ENCODE results near the gene RHOBTB1. TPM values are rescaled to one million over a fixed set of nuclear protein-coding genes. Genes with fewer than 3 reads are reported as not detected.
"Not testable (repeated sequence)": the region's sequence is repeated elsewhere in the genome, so short reads cannot be mapped to it uniquely, and the experiment has no call there.

RHOBTB1 gene
- total RNA-seq, 2 donors from 2014 or later, result 14.3 to 15.4 TPM

- DNase-seq (ENCODE audit: low spot score), result peak; percentile 88
- intact Hi-C loops (cut with DNase I), result no loop called here
Measured at GRCh38 chr10:60914690-60915141, 29.3 kb downstream of the RHOBTB1 start.

- intact Hi-C loops (cut with DNase I), result no loop called here
- DNase-seq (ENCODE audit: low spot score), result no peak
Measured at GRCh38 chr10:60913657-60914056, 30.3 kb downstream of the RHOBTB1 start.

DNA sequence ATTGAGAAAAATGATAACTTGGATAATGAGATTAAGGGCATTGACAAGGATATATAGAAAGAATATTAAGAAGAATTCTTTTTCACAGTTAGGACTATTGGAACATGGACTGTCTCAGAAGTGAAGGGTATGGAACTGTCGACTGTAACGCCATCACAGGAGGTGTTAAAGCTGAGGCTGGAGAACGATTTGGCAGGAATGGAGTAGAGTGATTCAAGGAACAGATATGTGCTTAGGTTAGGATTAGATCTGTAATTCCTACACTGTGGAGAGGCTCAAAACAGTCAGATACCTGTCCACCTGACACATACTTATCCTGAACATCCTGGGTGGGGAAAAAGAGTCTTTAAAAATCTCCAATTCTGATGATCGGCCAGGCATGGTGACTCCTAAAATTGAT, 30.9 kb downstream of the RHOBTB1 start:
- no peak for DNase-seq (ENCODE audit: low spot score)
- intact Hi-C loops (cut with DNase I), result no loop called here

- intact Hi-C loops (cut with DNase I), result no loop called here
- no peak for DNase-seq (ENCODE audit: low spot score)
Measured at GRCh38 chr10:60911715-60912114, 32.3 kb downstream of the RHOBTB1 start.

DNA sequence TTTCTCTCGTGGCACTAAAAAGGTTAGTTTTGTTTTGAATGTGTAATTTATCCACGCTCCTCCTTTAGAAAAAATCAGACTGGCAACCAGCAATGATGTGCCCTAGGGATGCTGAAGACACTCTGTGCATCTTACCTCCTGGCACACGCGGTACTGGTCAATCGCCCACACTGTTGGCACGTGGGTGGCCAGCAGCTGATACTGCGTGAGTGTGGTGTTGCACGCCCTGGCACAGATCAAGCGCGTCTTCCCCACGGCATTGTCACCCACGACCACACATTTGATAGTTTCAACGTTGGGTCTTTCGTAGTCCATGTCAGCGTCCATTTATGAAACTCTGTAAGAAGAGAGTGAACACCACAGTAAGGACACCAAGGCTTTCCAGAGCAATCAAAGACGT, 32.8 kb downstream of the RHOBTB1 start:
- intact Hi-C loops (cut with DNase I), result no loop called here
- no peak for DNase-seq (ENCODE audit: low spot score)

DNA sequence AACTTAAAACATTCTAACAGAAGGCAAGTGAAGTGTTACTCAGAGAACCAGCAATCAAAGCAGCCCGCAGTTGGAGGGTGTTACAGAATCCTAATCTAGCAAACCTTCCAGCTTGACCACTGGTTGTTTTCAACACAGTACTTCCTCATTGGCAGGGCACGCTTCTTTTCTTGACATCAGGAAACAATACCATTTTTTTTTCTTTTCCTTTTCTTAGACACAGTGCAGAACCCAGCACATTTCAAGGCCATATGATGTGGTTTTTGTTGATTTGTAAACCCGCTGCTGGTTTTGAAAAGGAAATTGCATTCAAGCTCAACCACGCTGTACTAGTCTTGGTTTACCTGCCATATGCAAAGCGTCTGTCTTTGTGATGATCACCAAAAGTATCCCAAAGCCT, 33.4 kb downstream of the RHOBTB1 start:
- intact Hi-C loops (cut with DNase I), result no loop called here
- DNase-seq (ENCODE audit: low spot score), result no peak

DNA sequence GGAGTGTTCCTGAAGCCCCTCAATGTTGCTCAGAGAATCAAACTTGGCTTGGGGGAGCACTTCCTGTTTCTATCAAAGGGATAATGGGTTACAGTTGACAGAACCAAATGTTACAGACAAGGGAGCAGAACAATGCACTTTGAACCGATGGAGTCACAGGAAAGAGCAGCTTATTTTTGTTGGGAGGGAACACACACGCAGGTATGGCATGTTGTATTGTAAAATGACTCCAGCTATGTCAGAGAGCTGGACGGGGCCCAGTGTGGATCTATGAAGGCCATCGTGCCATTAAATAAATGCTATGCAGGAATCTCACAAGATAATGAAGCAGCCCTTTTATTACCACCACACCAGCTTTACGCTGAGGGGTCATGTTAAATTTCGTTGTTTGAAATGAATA, 35.1 kb downstream of the RHOBTB1 start:
- intact Hi-C loops (cut with DNase I), result no loop called here
- DNase-seq (ENCODE audit: low spot score), result no peak

GRCh38 chr10:60908031-60908430, 36.0 kb downstream of the RHOBTB1 start:
- DNase-seq (ENCODE audit: low spot score), result no peak
- intact Hi-C loops (cut with DNase I), result no loop called here

GRCh38 chr10:60907236-60907635, 36.7 kb downstream of the RHOBTB1 start:
- intact Hi-C loops (cut with DNase I), result loop anchor here in 1 of 2 donors (2.0 kb wide), 1 partner anchor 54 kb away; no protein-coding TSS in a partner anchor
- DNase-seq (ENCODE audit: low spot score), result no peak

GRCh38 chr10:60906825-60907224, 37.2 kb downstream of the RHOBTB1 start:
- intact Hi-C loops (cut with DNase I), result loop anchor here in 1 of 2 donors (2.0 kb wide), 1 partner anchor 54 kb away; no protein-coding TSS in a partner anchor
- DNase-seq (ENCODE audit: low spot score), result not testable (repeated sequence)

DNA sequence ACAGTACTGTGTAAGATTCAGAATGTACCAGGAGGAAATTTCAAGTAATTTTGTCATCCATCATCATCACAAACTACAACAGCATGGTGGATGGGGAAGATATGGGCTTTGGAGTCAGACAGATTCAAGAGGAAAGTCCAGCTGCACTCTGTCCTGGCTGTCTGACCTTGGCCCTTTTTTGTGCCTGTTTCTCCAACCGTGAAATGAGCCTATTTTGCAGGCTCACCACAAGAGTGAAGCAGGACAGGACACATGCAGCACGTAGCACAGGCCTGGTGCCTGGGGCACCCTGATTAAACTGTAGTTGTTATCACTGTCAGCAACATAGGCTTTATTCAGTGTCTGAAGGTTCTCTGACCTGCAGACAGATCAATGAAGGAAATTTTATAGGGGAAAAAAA, 37.6 kb downstream of the RHOBTB1 start:
- DNase-seq (ENCODE audit: low spot score), result no peak
- intact Hi-C loops (cut with DNase I), result loop anchor here in 1 of 2 donors (2.0 kb wide), 1 partner anchor 54 kb away; no protein-coding TSS in a partner anchor

DNA sequence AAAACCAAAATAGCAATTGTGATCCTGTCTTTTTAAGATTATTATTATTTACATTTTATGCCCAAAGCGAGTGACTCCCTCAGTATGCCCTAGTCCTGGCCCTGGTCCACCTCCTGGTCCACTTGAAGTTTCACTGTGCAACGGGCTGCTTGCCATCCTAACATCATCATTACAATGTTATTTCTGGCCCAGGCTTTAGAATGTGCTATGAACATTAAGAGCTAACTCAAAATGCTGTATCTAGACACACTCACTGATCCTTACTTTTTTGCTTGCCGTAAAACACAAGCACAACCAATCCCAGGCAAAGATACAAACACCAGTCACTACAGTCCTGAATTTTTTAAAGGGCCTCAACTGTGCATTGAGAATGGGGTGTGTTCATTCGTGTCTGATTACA, 38.4 kb downstream of the RHOBTB1 start:
- intact Hi-C loops (cut with DNase I), result no loop called here
- DNase-seq (ENCODE audit: low spot score), result no peak

DNA sequence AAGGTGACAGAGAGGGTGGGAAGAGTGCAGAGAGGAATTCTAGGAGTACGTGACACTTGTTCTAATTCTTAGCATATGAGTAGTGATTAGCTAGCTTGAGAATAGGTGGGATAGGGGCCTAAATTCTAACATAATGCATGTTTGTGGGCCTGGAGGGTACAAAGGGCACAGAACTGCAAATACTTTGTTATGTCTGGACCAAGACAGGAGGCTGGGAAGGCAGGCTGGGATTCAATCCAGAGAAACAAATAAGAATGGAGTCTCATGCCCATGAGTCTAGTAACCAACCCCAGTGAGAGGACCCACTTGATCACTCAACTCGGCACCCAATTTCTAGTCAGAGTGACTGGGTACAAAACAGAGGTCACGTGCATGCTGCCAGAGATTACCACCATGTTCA, 40.9 kb downstream of the RHOBTB1 start:
- no peak for DNase-seq (ENCODE audit: low spot score)
- intact Hi-C loops (cut with DNase I), result no loop called here

DNA sequence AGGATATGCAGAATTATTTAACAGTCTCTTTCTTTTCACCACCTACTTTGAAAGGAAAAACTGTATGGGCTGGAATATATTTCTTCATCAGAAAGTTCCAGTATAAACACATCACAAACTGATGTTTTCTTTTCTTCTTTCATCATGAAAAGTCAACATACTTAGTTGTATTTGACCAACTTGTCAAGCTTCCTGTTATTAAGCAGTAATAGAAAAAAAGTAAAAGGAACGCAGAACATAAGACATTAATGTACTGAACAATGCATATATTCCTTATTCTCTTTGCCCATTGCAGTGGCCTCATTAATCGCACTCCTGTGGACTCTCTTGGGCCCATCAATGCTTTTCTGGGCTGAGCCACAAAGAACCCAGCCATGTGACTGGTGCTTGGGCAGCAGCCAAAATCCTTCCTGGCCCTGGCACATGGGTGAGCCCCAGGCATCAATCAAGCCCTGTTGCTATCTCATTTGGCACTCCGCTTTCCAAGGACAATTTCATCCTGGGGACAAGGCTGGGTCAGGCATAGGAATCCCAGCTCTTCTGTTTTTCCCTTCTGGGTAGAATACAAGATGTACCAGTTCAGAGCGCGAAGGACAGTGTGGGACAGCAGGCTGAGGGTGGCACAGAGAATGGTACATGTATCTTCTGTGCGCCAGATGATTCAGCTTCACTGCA, 42.3 kb downstream of the RHOBTB1 start:
- DNase-seq (ENCODE audit: low spot score), result no peak
- intact Hi-C loops (cut with DNase I), result no loop called here

- no peak for DNase-seq (ENCODE audit: low spot score)
- intact Hi-C loops (cut with DNase I), result no loop called here
Measured at GRCh38 chr10:60899266-60899665, 44.7 kb downstream of the RHOBTB1 start.

GRCh38 chr10:60898321-60898720, 45.7 kb downstream of the RHOBTB1 start:
- intact Hi-C loops (cut with DNase I), result no loop called here
- DNase-seq (ENCODE audit: low spot score), result no peak

- intact Hi-C loops (cut with DNase I), result no loop called here
- no peak for DNase-seq (ENCODE audit: low spot score)
Measured at GRCh38 chr10:60896810-60897209, 47.2 kb downstream of the RHOBTB1 start.

- no peak for DNase-seq (ENCODE audit: low spot score)
- intact Hi-C loops (cut with DNase I), result no loop called here
Measured at GRCh38 chr10:60896033-60896432, 48.0 kb downstream of the RHOBTB1 start.

DNA sequence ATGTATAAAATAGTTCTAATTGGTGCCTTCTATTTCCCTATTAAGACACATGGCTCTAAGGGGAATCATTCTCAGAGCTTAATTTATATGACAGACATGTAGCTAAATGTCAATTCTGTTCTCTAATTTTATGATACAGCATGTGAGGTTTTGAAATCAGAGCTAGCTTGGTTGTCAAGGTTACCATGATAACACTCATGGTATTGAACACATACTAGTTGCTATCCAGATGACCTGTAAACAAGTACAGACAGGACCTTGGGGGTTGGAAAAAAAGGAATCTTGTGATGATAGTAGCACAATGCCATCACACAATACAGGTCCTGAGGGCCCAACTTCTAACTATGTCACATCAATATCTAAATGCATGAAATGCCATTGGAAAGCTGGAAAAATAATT, 49.2 kb downstream of the RHOBTB1 start:
- intact Hi-C loops (cut with DNase I), result no loop called here
- no peak for DNase-seq (ENCODE audit: low spot score)

- intact Hi-C loops (cut with DNase I), result no loop called here
- no peak for DNase-seq (ENCODE audit: low spot score)
Measured at GRCh38 chr10:60893231-60893630, 50.8 kb downstream of the RHOBTB1 start.

DNA sequence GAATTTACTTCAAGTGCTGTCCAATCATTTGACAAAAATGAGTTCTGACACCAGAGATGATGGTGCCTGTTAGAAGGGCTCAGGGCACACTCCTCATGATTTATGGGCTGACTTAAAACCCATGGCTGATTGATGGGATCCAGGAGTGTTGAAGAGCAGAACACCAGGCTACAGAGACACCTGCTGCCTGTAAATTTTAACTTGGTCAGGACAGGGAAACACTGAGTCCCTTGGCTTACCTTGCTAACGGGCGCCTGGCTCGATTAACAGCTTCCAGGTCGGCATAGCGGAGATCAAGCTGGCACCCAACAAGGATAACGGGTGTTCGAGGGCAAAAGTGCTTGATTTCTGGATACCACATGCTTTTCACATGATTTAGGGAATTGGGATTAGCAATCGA, 51.4 kb downstream of the RHOBTB1 start:
- DNase-seq (ENCODE audit: low spot score), result no peak
- intact Hi-C loops (cut with DNase I), result no loop called here
